Non-pigmented ciliary epithelial cell (primary cell): ENCODE results near the gene HOXB13.
A peak's percentile ranks its signal among the peaks of the same experiment; 100 is the strongest.
"Not testable (repeated sequence)": the region's sequence is repeated elsewhere in the genome, so short reads cannot be mapped to it uniquely, and the experiment has no call there.

Experiments
- DNase-seq: peaks from one replicate; pipeline ENCODE4 v3.0.0-alpha.2; 2010; ENCODE audit warnings: low read depth

HOXB13 gene

GRCh38 chr17:48726114-48726915, 2.2 kb downstream of the HOXB13 start:
- DNase-seq, result no peak

- no peak for DNase-seq
Observed at GRCh38 chr17:48725288-48726064, 3.1 kb downstream of the HOXB13 start.

GRCh38 chr17:48725004-48725287, 3.6 kb downstream of the HOXB13 start:
- DNase-seq, result no peak

- peak; percentile 31 for DNase-seq
Observed at GRCh38 chr17:48724251-48725003, 4.1 kb downstream of the HOXB13 start.

DNA sequence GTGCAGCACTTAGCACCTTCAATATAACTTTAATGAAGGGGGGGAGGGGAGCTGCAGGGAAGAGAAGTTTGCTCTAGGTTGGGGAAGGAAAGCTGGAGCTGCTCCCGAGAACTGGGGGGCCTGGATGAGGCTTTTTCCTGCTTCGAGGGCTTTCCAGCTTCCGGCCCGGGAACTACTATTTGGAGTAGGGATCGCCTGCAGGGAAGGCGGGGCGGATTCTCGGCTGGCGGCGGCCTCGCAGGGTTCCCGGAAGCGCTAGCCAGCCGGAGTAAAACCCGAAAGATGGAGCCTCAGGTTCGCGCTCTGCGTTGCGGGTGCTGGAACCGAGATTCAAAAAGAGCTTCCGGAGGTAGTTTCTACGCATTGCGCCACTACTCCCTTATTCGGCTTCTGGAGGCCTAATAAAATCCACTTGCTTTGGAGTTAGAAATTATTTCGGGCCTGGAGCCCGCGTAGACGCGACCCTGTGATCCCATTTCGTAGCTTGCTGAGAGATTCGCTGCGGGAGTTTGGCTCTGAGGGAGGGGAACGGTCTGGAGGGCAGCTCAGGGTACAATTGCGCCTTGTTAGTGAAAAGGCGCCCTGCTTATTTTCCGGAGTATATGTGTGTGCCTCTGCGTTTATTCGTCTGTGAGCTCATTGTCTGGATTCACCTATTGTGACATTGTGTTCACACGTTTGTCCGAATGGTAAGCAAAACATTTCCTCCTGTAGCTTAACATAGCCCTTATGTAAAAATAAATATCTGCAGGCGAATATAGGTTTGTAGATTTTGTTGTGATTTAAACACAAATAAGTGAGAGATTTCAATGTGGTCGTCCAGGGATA, 4.9 kb downstream of the HOXB13 start:
- no peak for DNase-seq

GRCh38 chr17:48722915-48723422, 5.6 kb downstream of the HOXB13 start, which contains the start of gene PRAC2:
Gene PRAC2, plus strand, starts transcription at chr17:48723185. Its CDS starts 1,226 bp downstream, at chr17:48724411.
- no peak for DNase-seq

GRCh38 chr17:48722201-48722907, 6.2 kb downstream of the HOXB13 start, which contains the start of gene PRAC1:
Gene PRAC1, minus strand, starts transcription at chr17:48722518. Its CDS starts 126 bp downstream, at chr17:48722392.
- DNase-seq, result no peak

DNA sequence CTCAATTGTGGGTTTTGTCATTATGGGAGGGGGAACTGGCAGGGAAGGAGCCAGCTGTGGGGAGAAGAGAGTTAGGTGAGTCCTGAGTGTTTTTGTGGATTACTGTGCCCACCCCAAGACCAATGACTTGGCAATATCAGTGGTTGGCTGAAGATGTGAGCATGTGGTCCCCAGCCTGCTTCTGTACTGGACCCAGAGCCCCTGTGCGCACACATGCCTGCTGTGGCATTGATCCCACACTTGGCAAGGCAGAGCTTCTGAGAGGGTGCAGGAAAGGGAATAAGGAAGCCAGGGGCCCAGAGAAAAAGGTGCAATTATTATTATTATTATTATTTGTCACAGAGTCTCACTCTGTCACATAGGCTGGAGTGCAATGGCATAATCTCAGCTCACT, 7.5 kb downstream of the HOXB13 start:
- no peak for DNase-seq

GRCh38 chr17:48720266-48721008, 8.1 kb downstream of the HOXB13 start:
- DNase-seq, result no peak

GRCh38 chr17:48719642-48720265, 8.8 kb downstream of the HOXB13 start:
- DNase-seq, result no peak

DNA sequence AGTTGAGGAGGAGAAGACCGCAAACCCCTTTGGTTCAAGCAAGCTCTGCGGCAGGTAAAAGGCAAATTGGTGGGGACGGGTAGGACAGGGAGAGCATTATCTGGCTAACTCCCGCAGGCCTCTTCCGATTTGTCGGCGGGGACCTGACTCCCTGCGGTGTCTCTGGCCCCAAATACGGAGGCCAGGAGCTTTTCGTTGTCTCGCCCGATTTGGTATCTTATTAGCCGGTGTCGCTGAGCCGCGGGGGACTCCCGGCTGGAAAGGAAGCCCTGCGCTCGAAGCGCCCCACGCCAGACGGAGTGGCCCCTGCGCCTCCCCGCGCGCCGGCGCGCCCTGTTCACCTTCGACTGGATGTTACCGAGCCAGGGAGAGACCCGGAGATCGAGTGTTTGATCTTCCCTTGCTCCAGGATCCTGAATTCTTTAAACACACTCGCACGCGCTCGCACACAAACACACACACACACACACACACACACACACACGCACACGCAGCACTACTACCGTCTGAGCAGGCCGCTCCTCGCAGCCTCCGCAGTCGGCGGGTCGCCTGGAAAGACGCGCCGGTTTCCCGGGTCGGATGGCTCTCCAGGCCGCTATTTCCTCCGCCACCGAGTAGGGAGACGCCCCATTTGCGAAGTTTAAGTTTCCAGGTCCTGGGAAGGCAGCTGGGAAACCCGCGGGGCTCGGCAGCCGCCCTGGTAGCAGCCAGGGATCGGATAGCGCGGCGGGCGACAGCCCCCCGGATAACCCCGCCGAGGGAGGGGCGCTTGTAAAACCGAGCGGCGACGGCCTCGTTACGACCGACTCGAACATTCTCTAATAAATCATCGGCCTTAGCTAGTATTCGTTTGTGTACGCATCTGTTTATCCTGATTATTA, 9.5 kb downstream of the HOXB13 start:
- DNase-seq, result no peak

- DNase-seq, result no peak
Observed at GRCh38 chr17:48718227-48718760, 10.3 kb downstream of the HOXB13 start.

DNA sequence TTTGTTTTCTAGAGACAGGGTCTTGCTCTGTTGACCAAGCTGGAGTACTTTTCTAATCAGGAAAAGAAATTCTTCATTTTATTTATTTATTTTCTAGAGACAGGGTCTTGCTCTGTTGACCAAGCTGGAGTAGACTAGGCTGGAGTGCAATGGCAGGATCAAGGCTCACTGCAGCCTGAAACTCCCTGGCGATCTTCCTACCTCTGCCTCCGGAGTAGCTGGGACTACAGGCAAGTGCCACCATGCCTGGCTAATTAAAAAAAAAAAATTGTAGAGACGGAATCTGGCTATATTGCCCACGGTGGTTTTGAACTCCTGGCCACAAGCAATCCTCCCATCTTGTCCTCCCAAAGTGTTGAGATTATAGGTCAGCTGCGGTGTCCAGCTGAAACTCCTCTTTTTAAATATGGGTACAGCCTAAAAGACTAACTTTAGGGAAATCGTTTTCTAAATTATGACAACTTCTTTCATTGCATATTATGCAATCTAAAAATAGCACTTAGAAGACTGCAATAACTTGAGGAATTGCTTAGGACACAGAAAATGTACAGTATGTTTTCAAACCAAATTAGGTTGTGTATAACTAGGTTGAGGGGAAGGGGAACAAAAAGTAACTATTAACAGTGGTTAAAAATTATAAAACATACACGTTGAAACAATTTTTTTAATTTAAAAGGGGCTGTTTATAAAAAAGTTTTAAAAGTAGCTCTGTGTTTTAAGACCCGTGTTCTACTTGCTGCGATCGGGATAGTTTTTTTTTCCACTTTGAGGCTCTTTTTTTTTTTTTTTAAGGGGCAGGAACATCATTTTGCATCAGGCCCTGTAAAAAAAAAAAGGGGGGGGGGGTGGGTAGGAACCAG, 11.0 kb downstream of the HOXB13 start:
- no peak for DNase-seq

GRCh38 chr17:48716549-48716948, 12.0 kb downstream of the HOXB13 start:
- DNase-seq, result not testable (repeated sequence)

DNA sequence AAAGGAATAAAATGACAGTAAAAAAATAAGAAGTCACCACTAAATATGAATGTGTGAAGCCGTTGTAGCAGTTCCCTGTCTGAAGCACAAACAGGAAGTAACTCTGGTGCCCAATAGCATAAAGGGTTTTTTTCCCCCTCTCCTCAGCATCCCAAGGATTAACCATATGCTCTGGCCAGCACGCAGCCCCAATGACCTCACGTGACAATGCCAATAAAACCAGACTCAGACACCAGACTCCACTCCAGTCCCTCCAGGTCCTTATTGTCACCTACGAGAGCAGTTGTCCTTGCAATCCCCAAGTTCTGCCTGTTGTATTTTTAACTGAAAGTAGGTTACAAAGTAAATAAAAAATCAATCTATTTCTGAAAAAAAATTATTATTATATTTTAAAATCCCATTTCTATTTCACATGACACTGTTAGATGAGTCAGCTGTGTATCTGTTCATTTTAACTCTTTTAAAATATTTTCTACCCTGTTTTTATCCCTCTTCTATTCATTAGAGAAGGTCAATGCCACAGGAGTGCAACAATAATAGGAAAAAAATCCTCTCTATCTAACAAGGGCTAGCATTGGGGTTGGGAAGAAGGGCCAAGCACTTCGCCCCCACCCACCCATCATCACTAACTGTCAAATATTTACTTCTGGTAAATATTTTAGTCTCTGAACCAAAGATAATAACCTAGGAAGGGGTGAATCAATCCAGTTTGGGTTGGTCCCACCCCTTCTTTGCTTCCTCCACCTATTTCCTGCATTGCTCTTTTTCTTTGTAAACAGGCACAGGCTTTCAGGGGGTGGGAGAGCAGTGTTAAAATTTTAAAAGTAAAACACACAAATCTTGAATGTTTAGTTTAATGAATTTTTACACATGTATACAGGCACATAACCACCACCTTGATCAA, 12.8 kb downstream of the HOXB13 start:
- no peak for DNase-seq

GRCh38 chr17:48711128-48711527, 17.4 kb downstream of the HOXB13 start:
- no peak for DNase-seq
